Measurements from ENCODE around the gene MYBBP1A. TPM values are rescaled to one million over a fixed set of nuclear protein-coding genes. Genes with fewer than 3 reads are reported as not detected.
"Not testable (repeated sequence)": the region's sequence is repeated elsewhere in the genome, so short reads cannot be mapped to it uniquely, and the experiment has no call there.

Gene MYBBP1A
- total RNA-seq, 1 donor from 2014 or later = 47.9 TPM

DNA sequence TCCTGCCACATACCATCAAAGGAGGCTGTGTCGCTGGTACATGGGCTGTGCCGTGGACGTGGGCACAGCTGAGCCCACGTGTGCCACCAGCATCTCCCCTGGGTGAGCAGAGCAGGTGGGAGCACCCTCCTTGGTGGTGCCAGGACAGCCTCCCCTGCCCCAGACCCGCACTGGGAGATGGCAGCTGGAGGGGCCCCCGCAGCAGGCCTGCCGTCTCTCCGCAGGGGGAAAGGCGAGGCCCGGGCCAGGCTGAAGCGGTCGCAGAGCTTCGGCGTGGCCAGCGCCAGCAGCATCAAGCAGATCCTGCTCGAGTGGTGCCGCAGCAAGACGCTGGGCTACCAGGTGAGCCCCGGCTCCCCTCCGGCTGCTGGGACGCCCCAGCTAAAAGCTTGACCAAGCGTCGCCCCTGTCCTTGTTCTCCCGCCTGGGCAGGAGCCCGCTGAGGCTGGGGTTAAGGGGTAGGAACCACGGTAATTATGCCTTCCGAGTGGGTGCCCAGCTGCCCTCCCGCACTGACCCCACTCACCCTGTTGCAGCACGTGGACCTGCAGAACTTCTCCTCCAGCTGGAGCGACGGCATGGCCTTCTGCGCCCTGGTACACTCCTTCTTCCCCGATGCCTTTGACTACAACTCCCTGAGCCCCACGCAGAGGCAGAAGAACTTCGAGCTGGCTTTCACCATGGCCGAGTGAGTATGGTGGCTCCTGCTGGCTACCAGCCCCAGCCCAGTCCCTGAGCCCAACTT lies 41.6 kb upstream of the MYBBP1A start:
- Mint-ChIP-seq H3K4me1 (ENCODE audit: unreplicated experiment) (peaks cover 25% of the 10 kb centered on the region), H3K27ac (ENCODE audit: unreplicated experiment) (no peak overlapping the region), H3K27me3 (ENCODE audit: unreplicated experiment) (peaks cover 16% of the 10 kb centered on the region), H3K36me3 (ENCODE audit: unreplicated experiment) (peaks cover 2% of the 10 kb centered on the region), H3K9me3 (ENCODE audit: unreplicated experiment) (no peaks in the 10 kb centered on the region), H3K4me3 (ENCODE audit: unreplicated experiment) (no peak overlapping the region)
- no peak for DNase-seq (ENCODE audit: extremely low spot score, unreplicated experiment)
- TF ChIP-seq, protein P1, sequence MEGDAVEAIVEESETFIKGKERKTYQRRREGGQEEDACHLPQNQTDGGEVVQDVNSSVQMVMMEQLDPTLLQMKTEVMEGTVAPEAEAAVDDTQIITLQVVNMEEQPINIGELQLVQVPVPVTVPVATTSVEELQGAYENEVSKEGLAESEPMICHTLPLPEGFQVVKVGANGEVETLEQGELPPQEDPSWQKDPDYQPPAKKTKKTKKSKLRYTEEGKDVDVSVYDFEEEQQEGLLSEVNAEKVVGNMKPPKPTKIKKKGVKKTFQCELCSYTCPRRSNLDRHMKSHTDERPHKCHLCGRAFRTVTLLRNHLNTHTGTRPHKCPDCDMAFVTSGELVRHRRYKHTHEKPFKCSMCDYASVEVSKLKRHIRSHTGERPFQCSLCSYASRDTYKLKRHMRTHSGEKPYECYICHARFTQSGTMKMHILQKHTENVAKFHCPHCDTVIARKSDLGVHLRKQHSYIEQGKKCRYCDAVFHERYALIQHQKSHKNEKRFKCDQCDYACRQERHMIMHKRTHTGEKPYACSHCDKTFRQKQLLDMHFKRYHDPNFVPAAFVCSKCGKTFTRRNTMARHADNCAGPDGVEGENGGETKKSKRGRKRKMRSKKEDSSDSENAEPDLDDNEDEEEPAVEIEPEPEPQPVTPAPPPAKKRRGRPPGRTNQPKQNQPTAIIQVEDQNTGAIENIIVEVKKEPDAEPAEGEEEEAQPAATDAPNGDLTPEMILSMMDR (IDR thresholded peaks at IDR 0.05) = no peak

DNA sequence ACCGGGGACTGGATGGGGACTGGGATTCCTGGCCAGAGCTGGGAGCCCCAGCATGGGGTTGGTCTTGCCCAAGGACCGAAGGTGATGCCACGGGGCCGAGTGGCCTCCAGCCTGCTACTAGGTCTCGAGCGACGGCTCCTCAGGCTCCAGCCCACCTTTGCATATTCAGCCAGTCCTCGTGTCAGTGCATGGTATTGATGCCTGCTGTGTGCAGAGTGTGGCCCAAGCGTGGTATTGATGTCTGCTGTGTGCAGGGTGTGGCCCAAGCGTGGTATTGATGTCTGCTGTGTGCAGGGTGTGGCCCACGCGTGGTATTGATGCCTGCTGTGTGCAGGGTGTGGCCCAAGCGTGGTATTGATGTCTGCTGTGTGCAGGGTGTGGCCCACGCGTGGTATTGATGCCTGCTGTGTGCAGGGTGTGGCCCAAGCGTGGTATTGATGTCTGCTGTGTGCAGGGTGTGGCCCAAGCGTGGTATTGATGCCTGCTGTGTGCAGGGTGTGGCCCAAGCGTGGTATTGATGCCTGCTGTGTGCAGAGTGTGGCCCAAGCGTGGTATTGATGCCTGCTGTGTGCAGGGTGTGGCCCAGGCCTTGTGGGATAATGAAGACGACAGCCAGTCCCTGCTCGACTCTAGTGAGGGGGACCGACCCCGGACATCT lies 40.6 kb upstream of the MYBBP1A start:
- H3K4me1 Mint-ChIP-seq (ENCODE audit: unreplicated experiment) = peaks cover 30% of the 10 kb centered on the region
- H3K9me3 Mint-ChIP-seq (ENCODE audit: unreplicated experiment); H3K27ac Mint-ChIP-seq (ENCODE audit: unreplicated experiment); DNase-seq (ENCODE audit: extremely low spot score, unreplicated experiment); H3K36me3 Mint-ChIP-seq (ENCODE audit: unreplicated experiment); H3K4me3 Mint-ChIP-seq (ENCODE audit: unreplicated experiment): not testable (repeated sequence)
- peaks cover 18% of the 10 kb centered on the region for H3K27me3 Mint-ChIP-seq (ENCODE audit: unreplicated experiment)

DNA sequence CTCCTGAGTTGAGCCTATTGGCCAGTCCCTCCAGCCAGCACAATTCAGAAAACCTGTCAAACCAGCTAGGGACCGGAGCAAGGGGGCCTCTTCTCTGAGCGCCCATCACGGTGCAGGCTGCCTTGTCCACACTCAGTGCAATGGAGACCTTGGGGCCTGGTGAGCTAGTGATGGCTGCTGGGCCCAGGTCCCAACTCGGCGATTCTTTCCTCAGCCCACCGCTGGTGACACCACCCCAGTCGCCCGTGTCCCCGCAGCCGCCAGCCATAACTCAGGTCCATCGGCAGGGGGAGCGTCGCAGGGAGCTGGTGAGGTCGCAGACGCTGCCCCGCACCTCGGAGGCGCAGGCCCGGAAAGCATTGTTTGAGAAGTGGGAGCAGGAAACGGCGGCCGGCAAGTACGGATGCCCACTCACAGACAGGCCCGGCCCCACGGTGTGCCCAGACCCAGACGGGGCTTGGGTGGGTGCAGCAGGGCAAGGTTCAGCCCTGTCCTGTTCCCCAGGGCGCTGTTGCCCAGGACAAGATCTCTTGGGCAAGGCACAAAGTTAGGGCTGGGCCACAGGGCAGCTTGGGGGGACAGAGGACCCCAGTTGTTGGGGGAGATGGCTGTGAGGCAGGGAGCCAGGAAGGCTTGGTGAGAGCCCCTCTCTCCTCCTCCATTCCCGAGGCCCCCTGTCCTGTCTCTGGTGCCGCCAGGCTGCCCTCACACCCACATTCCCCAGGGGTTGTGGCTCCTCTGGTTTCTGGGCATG lies 39.9 kb upstream of the MYBBP1A start:
- TF ChIP-seq, protein P1 (IDR thresholded peaks at IDR 0.05) = no peak
- Mint-ChIP-seq H3K36me3 (ENCODE audit: unreplicated experiment) (peaks cover 2% of the 10 kb centered on the region), H3K27ac (ENCODE audit: unreplicated experiment) (no peak overlapping the region), H3K4me3 (ENCODE audit: unreplicated experiment) (no peak overlapping the region), H3K4me1 (ENCODE audit: unreplicated experiment) (peaks cover 23% of the 10 kb centered on the region), H3K9me3 (ENCODE audit: unreplicated experiment) (no peaks in the 10 kb centered on the region), H3K27me3 (ENCODE audit: unreplicated experiment) (peaks cover 25% of the 10 kb centered on the region)
- DNase-seq (ENCODE audit: extremely low spot score, unreplicated experiment) = no peak

DNA sequence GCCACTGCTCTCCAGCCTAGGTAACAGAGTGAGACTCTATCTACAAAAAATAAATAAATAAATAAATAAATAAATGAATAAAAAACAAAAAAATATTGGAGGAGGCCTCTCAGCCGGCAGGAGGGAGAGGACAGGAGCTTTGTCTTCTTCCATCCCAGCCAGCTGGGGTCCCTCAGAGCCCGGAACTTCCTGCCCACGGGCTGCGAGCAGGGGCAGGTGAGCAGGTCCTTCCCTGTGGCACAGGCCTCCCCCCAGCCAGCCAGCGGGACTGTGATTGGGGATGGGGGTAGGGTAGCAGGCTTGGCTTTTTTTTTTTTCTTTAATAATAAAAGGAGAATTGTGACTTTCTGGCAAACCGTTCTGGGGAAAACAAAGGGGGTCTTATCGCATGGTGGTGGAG lies 39.2 kb upstream of the MYBBP1A start:
- Mint-ChIP-seq H3K4me3 (ENCODE audit: unreplicated experiment) (no peak overlapping the region), H3K27me3 (ENCODE audit: unreplicated experiment) (peaks cover 21% of the 10 kb centered on the region), H3K36me3 (ENCODE audit: unreplicated experiment) (peaks cover 2% of the 10 kb centered on the region), H3K27ac (ENCODE audit: unreplicated experiment) (no peak overlapping the region), H3K9me3 (ENCODE audit: unreplicated experiment) (no peaks in the 10 kb centered on the region), H3K4me1 (ENCODE audit: unreplicated experiment) (peaks cover 16% of the 10 kb centered on the region)
- TF ChIP-seq, protein P1 (IDR thresholded peaks at IDR 0.05) = no peak
- no peak for DNase-seq (ENCODE audit: extremely low spot score, unreplicated experiment)

DNA sequence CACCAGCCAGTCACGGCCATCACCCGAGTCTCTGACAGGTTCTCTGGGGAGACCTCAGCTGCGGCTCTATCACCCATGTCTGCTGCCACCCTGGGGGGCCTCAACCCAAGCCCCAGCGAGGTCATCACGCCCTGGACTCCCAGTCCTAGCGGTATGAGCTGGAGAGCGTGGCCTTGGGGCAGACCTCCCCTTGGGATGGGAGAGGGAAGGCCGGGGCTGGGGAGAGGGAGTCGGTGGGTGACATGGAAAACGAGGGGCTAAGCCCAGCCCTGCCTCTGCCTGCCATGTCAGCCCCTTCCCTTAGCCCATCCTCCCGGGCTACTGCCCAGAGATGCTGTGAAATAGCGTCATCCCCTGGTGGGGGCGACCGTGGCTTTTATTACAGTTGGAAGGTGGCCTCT lies 37.8 kb upstream of the MYBBP1A start:
- Mint-ChIP-seq H3K27me3 (ENCODE audit: unreplicated experiment) (peaks cover 22% of the 10 kb centered on the region), H3K27ac (ENCODE audit: unreplicated experiment) (no peak overlapping the region), H3K9me3 (ENCODE audit: unreplicated experiment) (no peaks in the 10 kb centered on the region), H3K4me1 (ENCODE audit: unreplicated experiment) (peaks cover 10% of the 10 kb centered on the region), H3K4me3 (ENCODE audit: unreplicated experiment) (no peak overlapping the region), H3K36me3 (ENCODE audit: unreplicated experiment) (peaks cover 2% of the 10 kb centered on the region)
- TF ChIP-seq, protein P1 (IDR thresholded peaks at IDR 0.05) = no peak
- DNase-seq (ENCODE audit: extremely low spot score, unreplicated experiment) = no peak
